HG03095 (cell line): ENCODE results near the gene KCND2.
"Not testable (repeated sequence)": the region's sequence is repeated elsewhere in the genome, so short reads cannot be mapped to it uniquely, and the experiment has no call there.

Experiments used
- ATAC-seq: cut with Tn5 transposase; IDR thresholded peaks from one replicate; pipeline ENCODE4 v1.9.1; 2021; ENCODE audit warnings: moderate library complexity; ENCODE audit not compliant: unreplicated experiment

Gene KCND2

GRCh38 chr7:120272701-120273475 is at the start of gene KCND2:
Gene KCND2 (plus strand): TSS chr7:120273175.
- peak; percentile 42 for ATAC-seq

GRCh38 chr7:120226188-120226587 is 46.8 kb upstream of the KCND2 start:
- ATAC-seq, result no peak

DNA sequence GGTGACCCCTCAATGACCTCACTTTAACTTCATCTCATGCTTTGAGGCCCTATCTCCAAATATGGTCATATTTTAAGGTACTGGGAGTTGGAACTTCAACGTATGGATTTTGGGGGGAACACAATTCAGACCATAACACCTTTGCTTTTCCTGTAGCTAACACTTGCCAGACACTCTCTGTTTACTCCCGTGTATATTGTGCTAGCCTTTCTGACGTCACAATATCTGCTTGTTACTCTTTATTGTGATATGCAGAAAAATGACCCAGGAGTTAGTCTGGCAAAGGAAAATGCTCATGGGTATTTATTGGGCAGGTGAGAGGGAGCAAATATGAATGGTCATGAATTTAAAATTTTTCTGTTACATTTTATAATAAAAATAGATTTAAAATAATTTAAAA is 45.7 kb upstream of the KCND2 start:
- ATAC-seq, result no peak

DNA sequence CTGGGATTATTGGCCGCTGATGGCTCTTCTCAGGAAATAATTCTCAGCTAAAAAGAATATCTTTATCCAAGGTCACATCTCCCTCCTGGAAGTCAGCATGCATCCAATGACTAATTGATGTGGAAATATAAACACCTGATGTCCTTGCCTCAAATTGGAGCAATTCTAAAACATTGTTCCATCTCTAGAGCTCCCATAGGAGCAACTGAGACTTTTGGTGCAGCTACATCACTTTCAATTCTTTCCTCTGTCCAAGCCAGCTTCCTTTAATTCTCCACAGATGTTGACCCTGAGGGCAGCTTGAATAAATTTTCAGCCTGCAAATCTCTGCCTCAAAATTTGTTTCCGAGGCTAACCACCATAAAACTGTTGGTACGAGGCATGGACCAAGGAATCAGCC is 43.9 kb upstream of the KCND2 start:
- ATAC-seq, result no peak

DNA sequence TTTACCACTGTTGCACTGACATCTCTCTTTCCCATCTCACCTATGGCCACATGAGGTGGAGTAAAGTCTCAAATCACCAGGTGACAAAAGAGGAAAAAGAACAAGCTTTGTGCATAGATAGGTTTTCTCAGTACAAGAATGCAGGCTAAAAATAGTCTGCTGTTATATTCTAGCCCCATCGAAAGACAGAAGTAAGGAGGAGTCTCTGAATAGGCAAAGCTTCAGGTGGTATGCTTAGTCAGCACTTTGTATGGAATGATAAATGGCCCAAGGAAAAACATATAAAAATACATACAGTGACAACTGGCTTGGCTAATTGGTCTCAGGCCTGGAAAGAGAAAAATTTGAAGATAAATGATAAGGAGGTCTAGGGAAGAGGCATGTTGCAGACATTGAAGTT is 39.6 kb upstream of the KCND2 start:
- no peak for ATAC-seq

GRCh38 chr7:120240350-120240749 is 32.6 kb upstream of the KCND2 start:
- ATAC-seq, result not testable (repeated sequence)

GRCh38 chr7:120241973-120242372 is 31.0 kb upstream of the KCND2 start:
- ATAC-seq, result no peak

DNA sequence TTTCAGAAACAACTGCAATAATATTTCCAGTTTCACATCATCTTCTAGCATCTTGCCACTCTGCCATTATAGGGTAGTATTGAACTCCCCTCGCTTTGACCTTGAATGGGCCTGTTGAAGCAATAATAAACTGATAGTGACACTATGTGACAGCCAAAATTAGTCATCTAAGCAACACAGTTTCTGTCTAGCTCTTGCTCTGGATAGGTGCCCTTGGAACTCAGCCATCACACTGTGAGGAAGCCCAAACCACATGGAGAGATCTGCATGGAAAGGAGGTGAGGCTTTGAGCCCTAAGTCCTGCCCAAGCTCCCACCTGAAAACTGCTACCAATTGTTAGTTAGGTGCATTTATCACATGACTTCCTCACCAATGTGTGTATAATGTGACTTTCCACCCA is 18.1 kb upstream of the KCND2 start:
- ATAC-seq, result no peak

DNA sequence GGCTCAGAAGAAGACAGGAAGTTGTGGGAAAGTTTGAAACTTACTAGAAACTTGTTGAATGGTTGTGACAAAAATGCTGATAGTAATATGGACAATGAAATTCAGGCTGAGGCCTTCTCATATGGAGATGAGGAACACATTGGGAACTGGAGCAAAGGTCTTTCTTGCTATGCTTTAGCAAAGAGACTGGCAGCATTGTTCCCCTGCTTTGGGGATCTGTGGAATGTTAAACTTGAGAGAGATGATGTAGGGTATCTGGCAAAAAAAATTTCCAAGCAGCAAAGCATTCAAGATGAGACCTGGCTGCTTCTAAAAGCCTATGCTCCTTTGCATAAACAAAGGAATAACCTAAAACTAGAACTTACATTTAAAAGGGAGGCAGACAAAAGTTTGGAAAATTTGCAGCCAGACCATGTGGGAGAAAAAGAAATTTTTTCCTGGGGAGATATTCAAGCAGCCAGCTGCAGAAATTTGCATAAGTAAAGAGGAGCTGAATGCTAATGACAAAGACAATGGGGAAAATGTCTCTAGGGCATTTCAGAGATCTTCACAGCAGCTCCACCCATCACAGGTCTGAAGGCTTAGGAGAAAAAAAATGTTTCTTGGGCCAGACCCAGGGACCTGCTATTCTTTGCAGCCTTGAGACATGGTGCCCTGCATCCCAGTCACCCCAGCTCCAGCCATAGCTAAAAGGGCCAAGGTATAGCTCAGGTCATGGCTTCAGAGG is 16.5 kb upstream of the KCND2 start:
- no peak for ATAC-seq

DNA sequence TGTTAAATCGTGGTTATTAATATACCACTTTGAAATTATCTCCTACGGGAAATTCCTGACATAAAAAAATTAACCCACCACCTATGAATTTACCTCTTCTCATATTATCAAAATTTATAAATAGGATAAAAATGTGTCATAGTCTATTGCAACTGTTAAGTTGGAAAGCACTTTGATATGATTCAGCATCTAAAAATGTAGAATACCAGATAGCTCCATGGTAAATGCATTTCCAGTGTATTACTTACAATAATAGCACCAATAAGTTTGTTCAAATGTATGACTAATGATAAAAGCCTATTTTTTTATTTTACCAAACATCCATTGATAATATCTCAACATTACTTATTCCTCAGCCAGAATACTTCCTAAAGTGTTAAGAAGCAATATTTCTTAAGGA is 13.6 kb upstream of the KCND2 start:
- no peak for ATAC-seq

- ATAC-seq, result no peak
These were observed 12.9 kb upstream of the KCND2 start for GRCh38 chr7:120260111-120260510.

- peak; percentile 48 for ATAC-seq
These were observed 714 bp upstream of the KCND2 start for GRCh38 chr7:120272261-120272660.

- peak; percentile 52 for ATAC-seq
These were observed 551 bp downstream of the KCND2 start for GRCh38 chr7:120273476-120273975.

- ATAC-seq, result no peak
These were observed 1.5 kb downstream of the KCND2 start for GRCh38 chr7:120274482-120274881.

- no peak for ATAC-seq
These were observed 1.9 kb downstream of the KCND2 start for GRCh38 chr7:120274899-120275298.

DNA sequence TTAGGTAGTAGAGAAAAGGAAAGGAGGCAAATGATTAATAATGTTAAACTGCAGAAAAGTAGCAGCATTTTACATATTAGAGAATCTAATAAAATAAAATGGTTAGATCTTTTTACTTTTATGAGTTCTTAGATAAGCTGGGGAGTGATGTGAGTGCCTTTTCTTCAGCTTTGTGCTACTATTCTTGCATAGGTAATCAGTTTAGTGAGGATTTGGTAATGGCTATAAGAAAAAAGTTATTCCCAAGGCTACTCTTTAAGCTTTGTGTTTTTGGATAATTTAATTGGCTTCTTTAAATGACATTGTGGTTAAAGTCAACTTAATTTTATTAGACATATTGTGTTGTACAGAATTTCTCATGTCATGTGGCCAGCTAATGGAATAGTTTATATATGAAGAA is 3.7 kb downstream of the KCND2 start:
- no peak for ATAC-seq

DNA sequence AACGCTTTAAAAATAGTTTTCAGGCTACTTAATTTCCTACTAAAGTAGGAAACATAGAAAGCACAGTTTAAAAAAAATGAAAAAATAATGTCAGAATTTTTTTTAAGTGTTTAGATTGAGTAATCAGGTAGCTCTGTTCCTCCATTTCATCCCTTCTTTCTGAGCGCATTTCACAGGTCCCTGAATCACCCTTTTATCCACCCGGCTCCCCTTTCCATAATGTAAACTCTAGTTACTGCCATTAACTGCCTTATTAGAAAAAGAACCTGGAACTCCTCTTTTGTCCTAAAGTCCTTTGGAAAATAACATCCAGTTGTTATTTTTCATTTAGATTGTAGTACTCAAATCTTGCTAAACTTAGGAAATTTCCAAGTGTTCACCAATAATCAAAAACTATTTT is 5.8 kb downstream of the KCND2 start:
- no peak for ATAC-seq

- ATAC-seq, result no peak
These were observed 7.8 kb downstream of the KCND2 start for GRCh38 chr7:120280743-120281142.

- no peak for ATAC-seq
These were observed 20.1 kb downstream of the KCND2 start for GRCh38 chr7:120293027-120293426.

DNA sequence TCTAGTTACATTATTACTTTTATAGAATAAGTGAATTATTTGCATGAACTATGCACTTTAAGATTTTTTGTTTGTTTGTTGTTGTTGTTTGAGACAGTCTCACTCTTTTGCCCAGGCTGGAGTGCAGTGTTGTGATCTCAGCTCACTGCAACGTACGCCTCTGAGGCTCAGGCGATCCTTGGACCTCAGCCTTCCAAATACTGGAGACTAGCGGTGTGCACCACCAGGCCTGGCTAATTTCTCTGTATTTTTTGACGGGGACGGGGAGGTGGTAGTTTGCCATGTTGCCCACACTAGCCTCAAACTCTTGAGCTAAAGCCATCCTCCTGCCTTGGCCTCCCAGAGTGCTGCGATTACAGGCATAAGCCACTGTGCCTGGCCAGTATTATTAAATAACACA is 29.2 kb downstream of the KCND2 start:
- no peak for ATAC-seq

DNA sequence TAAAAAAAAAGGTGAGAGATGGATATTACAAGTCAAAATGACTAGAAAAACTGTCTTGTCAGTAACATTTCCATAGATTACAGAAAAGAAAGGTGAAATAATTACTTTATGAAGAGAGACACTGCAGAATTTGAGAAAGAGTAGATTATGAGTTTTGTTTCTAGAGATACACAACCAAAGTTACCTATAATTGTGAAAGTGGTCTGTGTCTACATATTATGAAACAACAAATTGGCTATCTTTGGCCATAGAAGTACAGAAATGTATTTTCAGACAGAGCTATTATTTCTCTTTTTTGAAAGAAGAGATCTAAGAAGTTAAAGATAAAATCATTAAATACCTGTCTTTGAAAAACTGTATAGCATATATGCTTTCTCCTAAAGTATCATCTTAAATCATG is 30.1 kb downstream of the KCND2 start:
- no peak for ATAC-seq

GRCh38 chr7:120304674-120305073 is 31.7 kb downstream of the KCND2 start:
- ATAC-seq, result no peak
